ENCODE data around the gene IFNAR1. TPM values are rescaled to one million over a fixed set of nuclear protein-coding genes. Genes with fewer than 3 reads are reported as not detected.

IFNAR1 gene
- total and polyA plus RNA-seq, 9 of the 15 experiments (the other 6 are each of a cell fraction or from before 2014, with no cell fraction given) = 8.6 to 31.8 (median 14.8) TPM

DNA sequence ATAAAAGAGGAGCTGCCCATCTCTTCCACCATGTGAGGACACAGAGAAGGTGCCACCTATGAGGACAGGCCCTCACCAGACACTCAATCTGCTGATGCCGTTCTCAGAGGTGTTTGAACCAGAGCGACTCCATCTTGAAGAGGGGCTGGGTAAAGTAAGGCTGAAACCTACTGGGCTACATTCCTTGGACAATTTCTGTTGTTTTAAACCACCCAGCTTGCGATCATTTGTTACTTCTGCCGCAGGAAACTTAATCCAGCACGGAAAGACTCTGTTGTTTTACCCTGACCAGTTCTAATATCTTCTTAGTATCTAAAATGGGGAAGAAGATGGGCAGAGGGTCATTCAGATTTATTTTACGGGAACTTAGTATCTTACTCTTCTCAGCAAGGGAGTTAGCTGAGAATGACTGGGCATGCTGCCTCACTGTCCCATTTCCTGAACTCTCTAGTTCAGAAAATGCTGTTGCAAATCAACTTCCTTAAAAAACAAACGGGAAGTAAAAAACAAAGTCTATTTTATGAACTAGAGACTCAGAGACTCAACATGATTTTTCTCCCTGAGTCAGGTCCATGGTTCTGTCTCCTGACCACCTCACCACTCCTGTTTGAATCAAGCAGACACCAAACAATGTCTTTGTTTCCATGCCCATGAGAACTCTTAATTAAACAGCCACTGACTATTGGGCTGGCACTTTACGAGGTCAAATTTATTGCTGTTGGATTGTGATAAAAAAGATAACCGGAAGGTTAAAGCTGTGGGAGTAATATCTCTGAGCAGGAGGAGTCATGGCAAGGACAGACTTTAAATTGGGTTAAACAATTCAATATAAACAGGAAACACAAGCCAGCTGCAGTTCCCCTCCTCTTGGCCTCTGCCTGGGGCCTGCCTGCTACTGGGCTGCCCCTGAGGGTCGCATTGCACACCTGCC, 23.8 kb upstream of the IFNAR1 start:
- Histone ChIP-seq H3K4me3 (no peak overlapping the region), H3K36me3 (ENCODE audit: control insufficient read depth, insufficient read depth, low read length) (no peaks in the 10 kb centered on the region), H3K4me2 (ENCODE audit: insufficient read depth, low read length) (peak overlapping the region; percentile 12), H3K79me2 (ENCODE audit: control insufficient read depth, insufficient read depth, low read length) (no peaks in the 10 kb centered on the region), H3K4me1 (replicated peaks in 1 of 2; ENCODE audit: control insufficient read depth in 2 of 2, insufficient read depth in 2 of 2, low read length in 2 of 2) (peaks cover 14 to 48% of the 10 kb centered on the region in 2 experiments), H4K20me1 (replicated peaks; ENCODE audit: control insufficient read depth, insufficient read depth, low read length) (no peaks in the 10 kb centered on the region), H3K27me3 (ENCODE audit: control insufficient read depth in 2 of 2, insufficient read depth in 2 of 2, low read length in 2 of 2) (no peaks in the 10 kb centered on the region), H3K27ac (ENCODE audit: extremely low read depth, low read depth, low read length) (peak overlapping the region; percentile 67; the same call in 2 of the 3 replicates), H3K9me1 (ENCODE audit: control insufficient read depth, insufficient read depth, low read length) (no peaks in the 10 kb centered on the region), H3K9me3 (replicated peaks; ENCODE audit: control insufficient read depth, insufficient read depth, low read depth, low read length) (no peaks in the 10 kb centered on the region), H3K9ac (ENCODE audit: insufficient read depth in 1 of 2, low read depth in 2 of 2, low read length in 2 of 2) (peak overlapping the region in 1 of 2 experiments; percentile 75; a peak in 2 of 4 replicates), H2AFZ (ENCODE audit: low read depth, low read length) (peak overlapping the region; percentile 79)
- no TSS peak for BruUV-seq (replicated peaks)
- in situ Hi-C loops (cut with MboI) (no loop called here), intact Hi-C loops (cut with micrococcal nuclease) (no loop called here)
- ChIA-PET CTCF (ENCODE audit: low intra/inter-chr PET ratio) (no interaction called here), POLR2A (interaction anchor here (0.6 to 3.4 kb wide), 8 partner anchors 10 to 623 kb away, joined by 3 to 13 read pairs (median 3); no protein-coding TSS in a partner anchor)
- FAIRE-seq (no peak), ATAC-seq (peak; percentile 14), DNase-seq (ENCODE audit: extremely low read depth in 1 of 4, low spot score in 3 of 4) (peak in 3 of 4 experiments; percentile 23 to 30 (median 28))
- WGBS (ENCODE audit: insufficient coverage, low coverage, missing lambda C conversion rate) = 29% methylated on average over 10 of the region's 10 CpGs
- TF ChIP-seq E2F3 (CRISPR knock-in tag; IDR thresholded peaks at IDR 0.05) (peak; percentile 96), RBM22 (IDR thresholded peaks at IDR 0.05; ENCODE audit: low read depth, low read length, poor library complexity, severe bottlenecking) (no peak), RFX7 (CRISPR knock-in tag; IDR thresholded peaks at IDR 0.05) (peak; percentile 80), ZKSCAN3 (CRISPR knock-in tag; IDR thresholded peaks at IDR 0.05) (no peak), PHB2 (IDR thresholded peaks at IDR 0.05; ENCODE audit: low read depth) (no peak), HNRNPLL (IDR thresholded peaks at IDR 0.05; ENCODE audit: low read depth, low read length, poor library complexity, severe bottlenecking) (no peak), MTA2 (IDR thresholded peaks at IDR 0.05; ENCODE audit: low read depth) (no peak), TARDBP (IDR thresholded peaks at IDR 0.05) (no peak), GTF2A2 (tag; IDR thresholded peaks at IDR 0.05) (peak; percentile 91), POLR2AphosphoS2 (IDR thresholded peaks at IDR 0.05; ENCODE audit: low read length) (no peak), L3MBTL2 (IDR thresholded peaks at IDR 0.05) (no peak), PTRF (tag; IDR thresholded peaks at IDR 0.05) (peak; percentile 91), ZNF444 (CRISPR knock-in tag; IDR thresholded peaks at IDR 0.05) (peak; percentile 91), MBD2 (IDR thresholded peaks at IDR 0.05; ENCODE audit: borderline replicate concordance, low read depth) (no peak)
- TF ChIP-seq, protein P1, sequence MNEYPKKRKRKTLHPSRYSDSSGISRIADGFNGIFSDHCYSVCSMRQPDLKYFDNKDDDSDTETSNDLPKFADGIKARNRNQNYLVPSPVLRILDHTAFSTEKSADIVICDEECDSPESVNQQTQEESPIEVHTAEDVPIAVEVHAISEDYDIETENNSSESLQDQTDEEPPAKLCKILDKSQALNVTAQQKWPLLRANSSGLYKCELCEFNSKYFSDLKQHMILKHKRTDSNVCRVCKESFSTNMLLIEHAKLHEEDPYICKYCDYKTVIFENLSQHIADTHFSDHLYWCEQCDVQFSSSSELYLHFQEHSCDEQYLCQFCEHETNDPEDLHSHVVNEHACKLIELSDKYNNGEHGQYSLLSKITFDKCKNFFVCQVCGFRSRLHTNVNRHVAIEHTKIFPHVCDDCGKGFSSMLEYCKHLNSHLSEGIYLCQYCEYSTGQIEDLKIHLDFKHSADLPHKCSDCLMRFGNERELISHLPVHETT (CRISPR knock-in tag; conservative IDR thresholded peaks at IDR 0.05 in 1 of 2, IDR thresholded peaks at IDR 0.05 in 1 of 2) = peak in 1 of 2 experiments; percentile 96; a peak in 2 of 4 replicates
- TF ChIP-seq, protein P2, sequence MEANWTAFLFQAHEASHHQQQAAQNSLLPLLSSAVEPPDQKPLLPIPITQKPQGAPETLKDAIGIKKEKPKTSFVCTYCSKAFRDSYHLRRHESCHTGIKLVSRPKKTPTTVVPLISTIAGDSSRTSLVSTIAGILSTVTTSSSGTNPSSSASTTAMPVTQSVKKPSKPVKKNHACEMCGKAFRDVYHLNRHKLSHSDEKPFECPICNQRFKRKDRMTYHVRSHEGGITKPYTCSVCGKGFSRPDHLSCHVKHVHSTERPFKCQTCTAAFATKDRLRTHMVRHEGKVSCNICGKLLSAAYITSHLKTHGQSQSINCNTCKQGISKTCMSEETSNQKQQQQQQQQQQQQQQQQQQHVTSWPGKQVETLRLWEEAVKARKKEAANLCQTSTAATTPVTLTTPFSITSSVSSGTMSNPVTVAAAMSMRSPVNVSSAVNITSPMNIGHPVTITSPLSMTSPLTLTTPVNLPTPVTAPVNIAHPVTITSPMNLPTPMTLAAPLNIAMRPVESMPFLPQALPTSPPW (CRISPR knock-in tag; IDR thresholded peaks at IDR 0.05) = no peak; the same call in none of the 2 replicates
- TF ChIP-seq, protein P3, sequence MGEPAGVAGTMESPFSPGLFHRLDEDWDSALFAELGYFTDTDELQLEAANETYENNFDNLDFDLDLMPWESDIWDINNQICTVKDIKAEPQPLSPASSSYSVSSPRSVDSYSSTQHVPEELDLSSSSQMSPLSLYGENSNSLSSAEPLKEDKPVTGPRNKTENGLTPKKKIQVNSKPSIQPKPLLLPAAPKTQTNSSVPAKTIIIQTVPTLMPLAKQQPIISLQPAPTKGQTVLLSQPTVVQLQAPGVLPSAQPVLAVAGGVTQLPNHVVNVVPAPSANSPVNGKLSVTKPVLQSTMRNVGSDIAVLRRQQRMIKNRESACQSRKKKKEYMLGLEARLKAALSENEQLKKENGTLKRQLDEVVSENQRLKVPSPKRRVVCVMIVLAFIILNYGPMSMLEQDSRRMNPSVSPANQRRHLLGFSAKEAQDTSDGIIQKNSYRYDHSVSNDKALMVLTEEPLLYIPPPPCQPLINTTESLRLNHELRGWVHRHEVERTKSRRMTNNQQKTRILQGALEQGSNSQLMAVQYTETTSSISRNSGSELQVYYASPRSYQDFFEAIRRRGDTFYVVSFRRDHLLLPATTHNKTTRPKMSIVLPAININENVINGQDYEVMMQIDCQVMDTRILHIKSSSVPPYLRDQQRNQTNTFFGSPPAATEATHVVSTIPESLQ (CRISPR knock-in tag; IDR thresholded peaks at IDR 0.05) = no peak
